H1 (cell line): ENCODE data around the gene ETF1. TPM values are rescaled to one million over a fixed set of nuclear protein-coding genes. Genes with fewer than 3 reads are reported as not detected.

Source experiments
- CTCF ChIA-PET: fragments of 300-600 bp; sonication (Branson Sonifier 250); formaldehyde crosslinking; loops from one replicate; lab custom pipeline; 2021; ENCODE audit not compliant: partially characterized antibody; lab: Charles Lee
- POLR2A ChIA-PET: fragments of 300-600 bp; sonication (Branson Sonifier 250); formaldehyde crosslinking; loops from one replicate; lab custom pipeline; 2021; ENCODE audit warnings: inconsistent platforms; ENCODE audit not compliant: partially characterized antibody; lab: Charles Lee
- DNase-seq, 2 experiments: peaks; one replicate each; pipeline versions ENCODE4 v3.0.0 to v3.0.0-alpha.2; 2010 to 2022; ENCODE audit warnings: low spot score in 2 of 2, low read depth in 1 of 2, mixed read lengths in 1 of 2
- FAIRE-seq: peaks from 2 replicates; lab custom pipeline; 2011; peaks lifted over from hg19 to GRCh38; lab: Jason Lieb, UNC
- H2AFZ ChIP-seq: 2 replicates; pipeline ENCODE4 v1.8.1; 2012; ENCODE audit warnings: low read length, inconsistent platforms
- H2AK5ac ChIP-seq: 2 replicates; pipeline ENCODE4 v1.6.1; 2013; ENCODE audit warnings: low read depth, low read length
- H2BK120ac ChIP-seq: replicated peaks from 2 replicates; pipeline ENCODE3; 2013; ENCODE audit warnings: low read depth, low read length, inconsistent platforms
- H2BK12ac ChIP-seq: 2 replicates; pipeline ENCODE4 v1.6.1; 2013; ENCODE audit warnings: low read depth, low read length
- H2BK15ac ChIP-seq: 2 replicates; pipeline ENCODE4 v1.6.1; 2013; ENCODE audit warnings: low read length
- H2BK20ac ChIP-seq: 2 replicates; pipeline ENCODE4 v1.6.1; 2013; ENCODE audit warnings: low read length
- H2BK5ac ChIP-seq: 2 replicates; pipeline ENCODE4 v1.6.1; 2013; ENCODE audit warnings: low read depth, low read length
- H3K14ac ChIP-seq: 2 replicates; pipeline ENCODE4 v1.6.1; 2013; ENCODE audit warnings: inconsistent platforms; ENCODE audit not compliant: insufficient read length
- H3K18ac ChIP-seq: 2 replicates; pipeline ENCODE4 v1.6.1; 2013; ENCODE audit warnings: low read length; ENCODE audit errors: extremely low read depth
- H3K23ac ChIP-seq: 2 replicates; pipeline ENCODE4 v1.6.1; 2013; ENCODE audit warnings: inconsistent platforms; ENCODE audit not compliant: insufficient read length
- H3K23me2 ChIP-seq: 2 replicates; pipeline ENCODE4 v1.6.1; 2013; ENCODE audit warnings: low read depth, low read length
- H3K27ac ChIP-seq: 2 replicates; pipeline ENCODE4 v1.6.1; 2011; ENCODE audit warnings: low read depth, low read length, inconsistent platforms
- H3K27me3 ChIP-seq, 4 experiments: replicated peaks in 1 of 4; 1 replicate in 1 of 4; 2 replicates in 3 of 4; pipeline versions ENCODE4 v1.6.1 to v1.8.1; 2011 to 2013; ENCODE audit warnings: low read length in 3 of 4, mild to moderate bottlenecking in 3 of 4, inconsistent platforms in 2 of 4, mixed read lengths in 2 of 4, moderate library complexity in 1 of 4; ENCODE audit not compliant: control insufficient read depth in 3 of 4, insufficient read depth in 3 of 4; ENCODE audit errors: extremely low read depth in 1 of 4
- H3K36me3 ChIP-seq, 4 experiments: 2 replicates each; pipeline versions ENCODE4 v1.6.1 to v1.8.1; 2011 to 2013; ENCODE audit warnings: mild to moderate bottlenecking in 4 of 4, low read length in 3 of 4, moderate library complexity in 2 of 4, control low read depth in 1 of 4, inconsistent platforms in 1 of 4; ENCODE audit not compliant: insufficient read depth in 4 of 4, control insufficient read depth in 2 of 4
- H3K4ac ChIP-seq: replicated peaks from 2 replicates; pipeline ENCODE3; 2013; ENCODE audit warnings: low read length, low read depth, mixed read lengths, inconsistent platforms; ENCODE audit not compliant: insufficient read length
- H3K4me1 ChIP-seq, 4 experiments: replicated peaks in 1 of 4; 1 replicate in 1 of 4; 2 replicates in 3 of 4; pipeline versions ENCODE4 v1.6.1 to v1.8.1; 2011 to 2013; ENCODE audit warnings: low read length in 3 of 4, inconsistent platforms in 2 of 4, mixed read lengths in 1 of 4; ENCODE audit not compliant: insufficient read depth in 4 of 4, control insufficient read depth in 3 of 4
- H3K4me2 ChIP-seq, 2 experiments: 2 replicates each; pipeline versions ENCODE4 v1.6.1 to v1.8.1; 2011 to 2013; ENCODE audit warnings: low read depth in 2 of 2, low read length in 2 of 2, control low read depth in 1 of 2, inconsistent platforms in 1 of 2, mild to moderate bottlenecking in 1 of 2; ENCODE audit not compliant: insufficient read depth in 1 of 2
- H3K4me3 ChIP-seq, 4 experiments: fragments of 200-600, 300-600 bp in 1 of 4; sonication (generic), shearing (Covaris generic), sonication (Bioruptor Twin) in 1 of 4; 2 replicates each; pipeline versions ENCODE4 v1.5.1 to v1.8.1; 2011 to 2016; ENCODE audit warnings: low read length in 4 of 4, low read depth in 3 of 4, control low read depth in 2 of 4, inconsistent platforms in 2 of 4, mild to moderate bottlenecking in 2 of 4, mixed read lengths in 1 of 4, moderate library complexity in 1 of 4; ENCODE audit not compliant: insufficient read depth in 2 of 4; ENCODE audit errors: extremely low read depth in 1 of 4
- H3K56ac ChIP-seq: replicated peaks from 2 replicates; pipeline ENCODE3; 2013; ENCODE audit warnings: low read depth, mild to moderate bottlenecking, mixed read lengths, low read length, inconsistent platforms; ENCODE audit not compliant: insufficient read length
- H3K79me1 ChIP-seq: 2 replicates; pipeline ENCODE4 v1.6.1; 2013; ENCODE audit warnings: low read depth, low read length, control low read depth
- H3K79me2 ChIP-seq, 2 experiments: 2 replicates each; pipeline versions ENCODE4 v1.6.1 to v1.8.1; 2012 to 2013; ENCODE audit warnings: low read length in 2 of 2, mild to moderate bottlenecking in 2 of 2, inconsistent platforms in 1 of 2; ENCODE audit not compliant: insufficient read depth in 2 of 2, control insufficient read depth in 1 of 2
- H3K9ac ChIP-seq, 4 experiments: replicated peaks in 1 of 4; 1 replicate in 1 of 4; 2 replicates in 3 of 4; pipeline versions ENCODE4 v1.6.1 to v1.8.1; 2011 to 2013; ENCODE audit warnings: low read depth in 3 of 4, low read length in 3 of 4, control low read depth in 2 of 4, mild to moderate bottlenecking in 2 of 4, moderate library complexity in 2 of 4, inconsistent platforms in 1 of 4; ENCODE audit errors: extremely low read depth in 1 of 4
- H3K9me3 ChIP-seq, 2 experiments: 2 replicates each; pipeline versions ENCODE4 v1.6.1 to v1.8.1; 2012 to 2013; ENCODE audit warnings: mild to moderate bottlenecking in 2 of 2, moderate library complexity in 2 of 2, control low read depth in 1 of 2, inconsistent platforms in 1 of 2, low read depth in 1 of 2, low read length in 1 of 2, mixed read lengths in 1 of 2; ENCODE audit not compliant: insufficient read depth in 2 of 2
- H4K20me1 ChIP-seq, 2 experiments: replicated peaks in 1 of 2; 2 replicates each; pipeline versions ENCODE3 to v1.8.1; 2011 to 2013; ENCODE audit warnings: inconsistent platforms in 2 of 2, low read length in 2 of 2, mild to moderate bottlenecking in 1 of 2; ENCODE audit not compliant: insufficient read depth in 2 of 2, control insufficient read depth in 1 of 2
- H4K5ac ChIP-seq: 2 replicates; pipeline ENCODE4 v1.6.1; 2013; ENCODE audit warnings: low read length, low read depth, mixed read lengths, inconsistent platforms; ENCODE audit not compliant: insufficient read length
- H4K8ac ChIP-seq: 2 replicates; pipeline ENCODE4 v1.8.0; 2013; ENCODE audit warnings: mild to moderate bottlenecking, moderate library complexity, low read length, inconsistent platforms; ENCODE audit not compliant: insufficient read depth; ENCODE audit errors: extremely low read depth
- H4K91ac ChIP-seq: replicated peaks from 2 replicates; pipeline ENCODE3; 2013; ENCODE audit warnings: low read length, mixed read lengths, inconsistent platforms; ENCODE audit not compliant: insufficient read length
- KDM5A ChIP-seq: fragments of 200-600 bp; IDR thresholded peaks from 2 replicates; pipeline ENCODE4 v1.7.1; 2012; ENCODE audit warnings: mild to moderate bottlenecking, low read length, inconsistent platforms, mixed read lengths
- RBBP5 ChIP-seq: IDR thresholded peaks from 2 replicates; pipeline ENCODE4 v1.7.1; 2012; ENCODE audit warnings: low read depth, mild to moderate bottlenecking, inconsistent platforms, low read length, moderate library complexity, borderline replicate concordance
- RNF2 ChIP-seq: fragments of 200-900, 300-1000 bp; sonication (generic); IDR thresholded peaks from 2 replicates; pipeline ENCODE4 v1.7.1; 2016; ENCODE audit warnings: borderline replicate concordance, low read depth, mild to moderate bottlenecking, antibody characterized with exemption, low read length; ENCODE audit not compliant: poor library complexity, severe bottlenecking; ENCODE audit errors: missing control alignments
- SAP30 ChIP-seq: fragments of 300-600 bp; sonication (generic); IDR thresholded peaks from 2 replicates; pipeline ENCODE4 v1.7.1; 2012; ENCODE audit warnings: low read length, moderate library complexity, mild to moderate bottlenecking, inconsistent platforms; ENCODE audit not compliant: insufficient read depth, insufficient replicate concordance
- SIX5 ChIP-seq: IDR thresholded peaks from 2 replicates; pipeline ENCODE4 v1.6.1; 2011; ENCODE audit warnings: mild to moderate bottlenecking, low read depth, low read length
- SRF ChIP-seq: IDR thresholded peaks from 2 replicates; pipeline ENCODE4 v1.6.1; 2011; ENCODE audit warnings: mild to moderate bottlenecking, low read depth, low read length, moderate library complexity
- TCF12 ChIP-seq: IDR thresholded peaks from 2 replicates; pipeline ENCODE4 v1.6.1; 2011; ENCODE audit warnings: low read depth, mild to moderate bottlenecking, low read length
- USF2 ChIP-seq: IDR thresholded peaks from 2 replicates; pipeline ENCODE4 v1.6.1; 2011; ENCODE audit warnings: low read length, improper control_type of control experiment
- WGBS, 2 experiments: shearing (Covaris generic) in 1 of 2; methylation state at CpG; one replicate each; pipeline versions ENCODE4 v1.1.6 to v1.1.7; 2013 to 2015; ENCODE audit warnings: low lambda C conversion rate in 2 of 2, mixed read lengths in 2 of 2, inconsistent platforms in 1 of 2, low coverage in 1 of 2, missing lambda C conversion rate in 1 of 2; ENCODE audit not compliant: insufficient replicate concordance in 2 of 2, insufficient coverage in 1 of 2, insufficient read length in 1 of 2; ENCODE audit errors: extremely low coverage in 1 of 2, missing lambda C conversion rate in 1 of 2; 5-methylcytosine and 5-hydroxymethylcytosine counted together
- polyA plus RNA-seq, 7 experiments: library from polyadenylated mRNA; depleted of rRNA in 3 of 7; stranded (reverse) in 5 of 7; unstranded in 2 of 7; fragments of >200 nt in 5 of 7; fragments of 200-250 nt in 2 of 7; gene quantifications; 1 replicate in 5 of 7; 2 replicates in 1 of 7; 4 replicates in 1 of 7; pipeline versions ENCODE4 v1.2.1 to v1.2.3, GENCODE V29; 2011 to 2013; ENCODE audit warnings: missing spikeins in 2 of 7, mixed read lengths in 2 of 7
- total RNA-seq: library from RNA; stranded (reverse); fragmentation: NEBNext Ultra II Directional; extraction: Animal tissue kit (Norgen Biotek cat#: 25700); gene quantifications from 2 replicates; pipeline ENCODE4 v1.2.1, GENCODE V29; 2021
- TF ChIP-seq, protein P1 (sequence below): IDR thresholded peaks from 2 replicates; pipeline ENCODE4 v1.6.1; 2012; ENCODE audit warnings: inconsistent platforms

Gene ETF1
- total and polyA plus RNA-seq, 2 of the 8 experiments (the other 6 are each of a cell fraction or from before 2014, with no cell fraction given), result 50.5 to 168 TPM

DNA sequence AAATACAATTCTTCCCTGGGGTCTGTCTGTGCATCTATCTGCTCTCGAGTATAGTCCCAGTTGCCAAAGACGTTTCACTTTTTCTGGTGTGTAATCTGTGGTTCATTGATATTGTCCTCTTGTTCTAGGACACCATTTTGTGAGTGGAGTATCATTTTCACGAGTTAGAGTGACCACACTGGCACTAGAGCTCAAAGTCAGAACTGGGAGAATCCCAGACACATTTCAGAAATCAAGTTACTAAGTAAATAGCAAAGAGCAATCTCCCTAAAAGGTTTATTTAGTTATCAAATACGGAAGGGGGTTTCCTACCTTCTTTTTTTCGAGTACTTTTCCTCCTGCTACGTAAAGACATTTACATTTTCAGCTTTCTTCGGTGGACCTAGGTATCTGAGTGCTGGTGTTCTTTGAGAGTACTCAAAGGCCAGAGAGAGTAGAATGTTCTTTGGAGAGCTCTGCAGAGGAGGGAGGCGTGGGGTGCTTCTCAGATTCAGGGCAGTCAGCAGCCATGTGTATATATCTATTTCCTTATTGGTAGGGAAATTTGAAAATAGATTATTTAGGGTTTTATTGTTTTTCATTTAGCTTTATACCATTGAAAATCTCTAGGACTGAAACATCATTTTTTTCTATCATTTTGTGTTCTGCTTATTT lies 41.1 kb upstream of the ETF1 start:
- Histone ChIP-seq H2AFZ (no peak overlapping the region), H3K56ac (no peak overlapping the region), H3K9me3 (no peaks in the 10 kb centered on the region; a peak in 1 of 4 replicates), H4K8ac (no peak overlapping the region), H3K4me2 (no peak overlapping the region), H4K20me1 (no peaks in the 10 kb centered on the region), H3K4ac (no peak overlapping the region), H3K36me3 (no peaks in the 10 kb centered on the region), H2BK5ac (no peak overlapping the region), H4K91ac (no peak overlapping the region), H2BK20ac (no peak overlapping the region), H3K27ac (no peak overlapping the region), H3K14ac (no peak overlapping the region), H3K79me1 (no peaks in the 10 kb centered on the region), H3K79me2 (no peaks in the 10 kb centered on the region), H3K9ac (no peak overlapping the region; a peak in 1 of 7 replicates), H3K23me2 (no peaks in the 10 kb centered on the region), H4K5ac (no peak overlapping the region), H3K23ac (no peak overlapping the region), H3K27me3 (no peaks in the 10 kb centered on the region), H3K18ac (no peak overlapping the region), H2AK5ac (no peak overlapping the region), H3K4me1 (no peaks in the 10 kb centered on the region), H2BK15ac (no peak overlapping the region), H2BK12ac (no peak overlapping the region), H2BK120ac (no peak overlapping the region), H3K4me3 (no peak overlapping the region)
- 86% methylated on average over 8 of the region's 8 CpGs; no CpG with 5 or more reads in 1 of the 2 experiments for WGBS, 2 experiments
- POLR2A ChIA-PET, result interaction anchor here (0.6 to 6.7 kb wide), 5 partner anchors 9 to 226 kb away, joined by 3 to 56 read pairs (median 3); partner anchors contain the start of gene HSPA9
- TF ChIP-seq RNF2 (no peak), USF2 (no peak), KDM5A (no peak), SRF (no peak), SIX5 (no peak), SAP30 (no peak), RBBP5 (no peak), TCF12 (no peak)
- TF ChIP-seq, protein P1, sequence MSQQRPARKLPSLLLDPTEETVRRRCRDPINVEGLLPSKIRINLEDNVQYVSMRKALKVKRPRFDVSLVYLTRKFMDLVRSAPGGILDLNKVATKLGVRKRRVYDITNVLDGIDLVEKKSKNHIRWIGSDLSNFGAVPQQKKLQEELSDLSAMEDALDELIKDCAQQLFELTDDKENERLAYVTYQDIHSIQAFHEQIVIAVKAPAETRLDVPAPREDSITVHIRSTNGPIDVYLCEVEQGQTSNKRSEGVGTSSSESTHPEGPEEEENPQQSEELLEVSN, result no peak
- no peak for FAIRE-seq
- CTCF ChIA-PET, result interaction anchor here (1.0 to 3.4 kb wide), 8 partner anchors 8 to 206 kb away, joined by 3 to 29 read pairs (median 4); partner anchors contain the start of gene HSPA9
- no peak for DNase-seq
